ENCODE data around the gene TNFSF13.

GRCh38 chr17:7570351-7570750, 11.8 kb downstream of the TNFSF13 start:
- TF ChIP-seq, protein P1, sequence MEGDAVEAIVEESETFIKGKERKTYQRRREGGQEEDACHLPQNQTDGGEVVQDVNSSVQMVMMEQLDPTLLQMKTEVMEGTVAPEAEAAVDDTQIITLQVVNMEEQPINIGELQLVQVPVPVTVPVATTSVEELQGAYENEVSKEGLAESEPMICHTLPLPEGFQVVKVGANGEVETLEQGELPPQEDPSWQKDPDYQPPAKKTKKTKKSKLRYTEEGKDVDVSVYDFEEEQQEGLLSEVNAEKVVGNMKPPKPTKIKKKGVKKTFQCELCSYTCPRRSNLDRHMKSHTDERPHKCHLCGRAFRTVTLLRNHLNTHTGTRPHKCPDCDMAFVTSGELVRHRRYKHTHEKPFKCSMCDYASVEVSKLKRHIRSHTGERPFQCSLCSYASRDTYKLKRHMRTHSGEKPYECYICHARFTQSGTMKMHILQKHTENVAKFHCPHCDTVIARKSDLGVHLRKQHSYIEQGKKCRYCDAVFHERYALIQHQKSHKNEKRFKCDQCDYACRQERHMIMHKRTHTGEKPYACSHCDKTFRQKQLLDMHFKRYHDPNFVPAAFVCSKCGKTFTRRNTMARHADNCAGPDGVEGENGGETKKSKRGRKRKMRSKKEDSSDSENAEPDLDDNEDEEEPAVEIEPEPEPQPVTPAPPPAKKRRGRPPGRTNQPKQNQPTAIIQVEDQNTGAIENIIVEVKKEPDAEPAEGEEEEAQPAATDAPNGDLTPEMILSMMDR (IDR thresholded peaks at IDR 0.05), result no peak
- TF ChIP-seq POLR2AphosphoS5 (IDR thresholded peaks at IDR 0.05), result no peak

Data from sigmoid colon (tissue), 4 donors.